ENCODE results near the gene SH3TC1.

The SH3TC1 gene

GRCh38 chr4:8164194-8164565 is 34.9 kb upstream of the SH3TC1 start:
- DNase-seq (ENCODE audit: low spot score), result no peak

DNA sequence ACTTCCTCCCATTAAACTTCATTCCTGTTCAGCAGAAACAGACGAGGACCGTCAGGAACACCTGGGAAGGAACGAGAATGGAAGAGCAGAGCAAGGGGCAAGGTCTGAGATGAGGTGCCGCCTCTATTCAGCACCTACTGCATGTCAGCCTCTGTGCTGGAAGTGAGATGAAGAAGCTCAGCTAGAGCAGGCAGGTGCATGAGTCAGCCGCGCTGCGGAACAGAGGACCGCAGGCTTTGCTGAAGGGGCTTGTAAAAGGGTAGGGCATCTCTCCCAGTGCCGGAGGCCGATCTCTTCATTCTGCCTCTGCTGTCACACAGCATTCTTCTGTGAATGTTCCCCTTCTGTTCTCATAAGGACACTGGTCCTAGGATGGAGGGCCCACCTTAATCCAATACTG is 34.4 kb upstream of the SH3TC1 start:
- DNase-seq (ENCODE audit: low spot score), result no peak

- no peak for DNase-seq (ENCODE audit: low spot score)
These were observed 33.7 kb upstream of the SH3TC1 start for GRCh38 chr4:8165374-8165896.

GRCh38 chr4:8167291-8167690 is 31.8 kb upstream of the SH3TC1 start:
- no peak for DNase-seq (ENCODE audit: low spot score)

DNA sequence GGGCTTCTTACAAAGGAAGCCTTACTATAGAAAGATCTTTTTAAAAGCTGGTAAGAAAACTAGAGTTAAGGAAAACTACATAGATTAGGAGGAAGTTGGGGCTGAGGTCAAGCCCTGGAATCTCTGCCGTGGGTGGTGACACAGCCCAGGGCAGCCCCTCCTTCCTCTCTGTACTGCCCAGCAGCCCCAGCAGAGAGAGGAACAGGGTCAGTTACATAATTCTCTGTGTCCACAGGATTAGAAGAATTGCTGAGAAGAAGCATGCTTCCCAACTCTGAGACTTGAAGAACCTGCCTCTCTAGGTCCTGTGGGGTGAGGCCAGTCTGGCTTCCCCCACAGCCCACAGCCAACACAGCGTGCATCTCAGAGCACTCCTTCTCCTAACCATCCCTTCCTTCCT is 31.3 kb upstream of the SH3TC1 start:
- DNase-seq (ENCODE audit: low spot score), result no peak

GRCh38 chr4:8168232-8168631 is 30.9 kb upstream of the SH3TC1 start:
- no peak for DNase-seq (ENCODE audit: low spot score)

DNA sequence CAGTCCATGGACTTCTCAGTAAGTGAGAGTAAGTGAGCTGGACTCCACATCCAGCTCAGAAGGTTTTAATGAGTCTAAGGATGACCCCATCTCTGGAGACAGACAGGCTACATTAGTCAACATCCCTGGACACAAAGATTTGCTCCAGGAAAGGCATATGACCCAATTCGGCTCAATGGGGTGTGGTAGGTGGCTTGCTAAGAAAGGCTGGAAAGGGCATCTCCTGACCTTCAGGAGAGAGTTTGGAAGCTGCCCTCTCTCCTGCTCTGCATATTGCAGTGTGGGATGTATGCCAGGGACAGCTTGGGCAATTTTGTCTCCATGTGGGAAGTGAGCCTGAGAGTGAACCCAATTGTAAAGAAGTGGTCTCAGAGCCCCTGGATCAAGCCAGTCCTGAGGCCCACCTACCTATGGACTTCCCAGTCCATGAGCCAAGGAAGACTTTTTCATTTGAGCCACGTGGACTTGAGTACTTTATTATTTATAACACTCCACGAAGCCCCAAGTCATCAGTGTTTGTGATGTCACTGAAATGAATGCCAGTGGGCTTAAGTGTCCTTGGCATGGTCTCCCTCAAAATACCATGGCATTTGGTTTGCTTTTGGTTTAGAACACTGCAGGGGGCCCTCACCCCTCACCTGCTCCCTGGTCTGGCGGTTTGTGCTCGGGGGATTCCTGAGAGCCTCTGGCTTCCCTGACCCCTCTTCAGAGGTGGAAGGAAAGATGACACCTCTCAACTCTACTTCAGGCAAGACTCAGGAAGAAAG is 30.1 kb upstream of the SH3TC1 start:
- no peak for DNase-seq (ENCODE audit: low spot score)

DNA sequence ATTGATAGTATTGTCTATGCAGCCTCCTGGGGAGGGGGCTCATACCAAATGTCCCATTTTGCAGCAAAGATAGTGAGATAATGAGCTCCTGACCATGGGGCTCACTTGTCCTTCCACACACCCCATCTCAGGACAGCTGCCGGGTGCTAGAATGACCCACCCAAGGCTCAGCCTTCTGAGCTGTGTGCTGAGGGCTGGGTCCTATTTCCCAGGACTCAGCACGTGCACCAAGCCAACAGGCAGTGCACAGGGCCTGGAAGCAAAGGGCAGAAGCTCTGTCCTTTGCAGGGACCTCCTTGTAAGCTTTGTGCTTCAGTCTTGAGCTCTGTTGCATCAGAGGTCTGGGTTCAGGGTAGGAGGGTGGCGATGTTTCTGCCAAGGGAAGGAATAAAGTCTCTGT is 29.3 kb upstream of the SH3TC1 start:
- DNase-seq (ENCODE audit: low spot score), result no peak

GRCh38 chr4:8170341-8170740 is 28.7 kb upstream of the SH3TC1 start:
- no peak for DNase-seq (ENCODE audit: low spot score)

- no peak for DNase-seq (ENCODE audit: low spot score)
These were observed 27.8 kb upstream of the SH3TC1 start for GRCh38 chr4:8171266-8171665.

DNA sequence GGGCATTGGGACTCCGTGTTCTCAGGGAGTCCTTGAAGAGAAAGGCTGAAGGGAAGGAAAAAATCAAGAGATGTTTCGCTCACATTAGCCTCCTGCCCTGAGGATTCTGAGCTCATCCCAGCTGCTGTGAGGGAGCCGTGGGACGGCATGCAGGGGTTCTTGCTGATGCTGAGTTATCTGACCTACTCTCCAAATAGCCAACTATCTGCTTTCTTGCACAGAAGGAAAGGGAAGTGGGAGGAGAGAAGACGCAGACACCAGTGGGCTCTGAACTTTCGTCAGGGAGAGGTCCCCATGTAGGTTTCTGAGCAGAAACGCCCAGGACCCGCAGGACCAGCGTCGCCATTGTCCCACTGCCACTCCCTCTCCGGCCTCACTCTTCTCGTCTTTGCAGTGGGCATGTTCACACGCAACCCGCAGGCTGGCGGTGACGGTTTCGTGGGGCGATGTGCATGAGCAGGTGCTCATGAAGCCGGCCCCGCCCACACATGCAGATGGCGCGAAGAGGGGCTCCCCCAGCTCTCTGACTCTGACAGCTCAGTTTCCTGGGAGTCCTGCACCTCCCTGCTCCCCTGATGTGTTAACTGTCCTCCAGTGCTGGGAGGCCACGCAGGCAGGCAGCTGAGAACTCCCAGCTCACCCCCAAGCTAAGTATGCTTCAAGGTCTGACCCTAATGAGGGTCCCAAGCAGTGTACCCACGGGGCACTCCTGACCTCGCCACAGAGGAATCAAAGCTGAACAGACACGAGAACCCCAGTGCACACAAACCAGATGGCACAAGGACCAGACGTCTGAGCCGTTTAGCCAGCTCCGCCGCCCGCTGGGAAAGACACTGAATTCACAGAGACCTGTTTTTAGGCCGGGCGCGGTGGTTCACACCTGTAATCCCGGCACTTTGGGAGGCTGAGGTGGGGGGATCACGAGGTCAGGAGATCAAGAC is 26.8 kb upstream of the SH3TC1 start:
- no peak for DNase-seq (ENCODE audit: low spot score)

GRCh38 chr4:8173492-8174242 is 25.4 kb upstream of the SH3TC1 start:
- DNase-seq (ENCODE audit: low spot score), result no peak

DNA sequence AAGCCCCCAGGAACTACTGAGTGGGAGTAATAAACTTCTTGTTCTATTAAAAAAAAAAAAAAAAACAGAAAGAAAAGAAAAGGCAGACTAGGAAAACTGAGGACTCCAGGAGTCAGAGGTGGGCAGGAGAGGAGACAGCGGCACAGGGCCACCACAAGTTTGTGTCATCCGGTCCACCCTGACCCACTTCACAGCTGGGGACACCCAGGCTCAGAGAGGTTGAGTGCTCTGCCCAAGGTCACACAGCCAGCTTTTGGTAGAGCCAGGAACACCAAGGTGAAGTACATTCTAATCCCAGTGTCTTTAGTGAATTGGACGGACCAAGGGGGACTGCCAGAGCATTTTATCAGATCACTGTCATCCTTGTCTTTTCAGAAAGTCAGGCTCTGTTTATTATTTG is 24.1 kb upstream of the SH3TC1 start:
- DNase-seq (ENCODE audit: low spot score), result no peak

- no peak for DNase-seq (ENCODE audit: low spot score)
These were observed 23.4 kb upstream of the SH3TC1 start for GRCh38 chr4:8175686-8176085.

DNA sequence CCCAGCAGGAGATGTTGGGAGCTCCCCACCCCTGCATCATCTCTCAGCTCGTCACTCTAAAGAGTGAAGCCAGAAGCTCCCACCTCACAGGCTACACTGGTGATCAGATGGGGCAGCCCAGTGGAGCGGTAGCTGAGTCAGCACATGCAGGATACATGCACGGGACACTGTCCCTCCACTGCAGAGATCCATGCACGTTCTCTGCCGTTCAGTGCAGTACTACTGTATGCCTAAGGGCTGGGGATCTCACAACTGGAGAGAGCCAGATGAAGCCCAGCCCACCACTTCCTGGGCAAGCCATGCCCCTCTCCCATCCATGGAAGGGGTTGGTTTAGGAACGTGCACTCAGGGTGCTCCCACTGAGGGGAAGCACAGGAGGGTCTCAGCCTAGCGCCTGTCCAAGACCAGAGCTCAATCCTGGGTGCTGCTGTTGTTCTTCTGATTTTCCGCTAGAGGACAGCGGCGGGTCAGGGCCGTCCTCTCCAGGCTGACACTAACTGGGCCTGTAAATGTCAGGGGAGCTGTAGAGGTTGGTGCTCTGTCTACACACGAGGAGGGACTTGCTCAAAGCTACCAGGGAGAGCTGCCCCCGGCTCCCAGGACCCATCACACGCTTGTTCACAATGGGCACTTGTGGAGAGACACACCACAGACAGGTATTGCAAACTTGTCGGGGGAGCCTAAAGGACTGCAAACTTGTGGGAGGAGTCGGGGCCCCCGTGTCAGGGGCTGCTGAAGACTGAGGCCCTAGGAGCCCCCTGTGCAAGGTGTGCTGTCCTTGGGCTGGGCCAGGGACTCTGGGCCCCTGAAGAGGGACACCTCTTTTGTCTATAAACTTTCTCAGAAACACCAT is 22.3 kb upstream of the SH3TC1 start:
- DNase-seq (ENCODE audit: low spot score), result peak; percentile 67

DNA sequence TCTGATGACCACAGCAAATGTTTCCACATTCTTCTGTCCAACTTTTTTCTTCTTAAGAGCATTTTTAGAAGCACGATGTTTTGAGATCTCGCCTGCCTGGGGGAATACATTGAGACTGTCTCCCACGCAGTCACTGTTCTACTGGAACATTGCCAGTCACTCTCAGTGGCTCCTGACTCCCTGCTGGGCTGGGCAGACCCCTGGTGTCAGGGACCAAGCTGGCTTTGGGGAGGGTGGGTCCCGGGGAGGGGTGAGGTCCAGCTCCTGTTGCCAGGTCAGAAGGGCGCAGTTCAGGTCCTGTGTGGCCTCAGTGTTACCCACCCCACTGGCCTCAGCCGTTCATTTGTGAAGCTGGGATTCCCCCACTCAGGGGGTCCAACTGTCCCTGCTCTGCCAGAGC is 21.5 kb upstream of the SH3TC1 start:
- DNase-seq (ENCODE audit: low spot score), result no peak

- no peak for DNase-seq (ENCODE audit: low spot score)
These were observed 21.1 kb upstream of the SH3TC1 start for GRCh38 chr4:8177956-8178355.

GRCh38 chr4:8179074-8179473 is 20.0 kb upstream of the SH3TC1 start:
- DNase-seq (ENCODE audit: low spot score), result no peak

DNA sequence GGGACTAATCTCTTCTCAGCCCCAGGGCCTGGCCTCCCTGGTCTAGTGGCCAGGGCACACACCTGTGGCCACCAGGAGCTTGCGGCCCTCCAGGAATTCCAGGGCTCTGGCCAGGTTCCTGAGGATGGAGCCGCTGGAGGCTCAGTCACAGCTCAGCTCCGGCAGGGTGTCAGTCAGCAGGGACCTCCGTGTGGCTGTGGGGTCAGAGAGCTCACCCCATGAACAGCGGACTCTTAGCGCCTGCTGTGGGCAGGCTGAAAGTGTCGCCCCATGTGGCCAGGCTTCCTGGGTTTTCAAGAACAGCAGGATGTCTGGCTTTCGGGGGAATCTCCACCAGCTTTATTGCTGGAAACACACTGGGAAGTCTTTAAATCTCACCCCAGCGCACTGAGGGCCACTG is 19.3 kb upstream of the SH3TC1 start:
- DNase-seq (ENCODE audit: low spot score), result no peak

DNA sequence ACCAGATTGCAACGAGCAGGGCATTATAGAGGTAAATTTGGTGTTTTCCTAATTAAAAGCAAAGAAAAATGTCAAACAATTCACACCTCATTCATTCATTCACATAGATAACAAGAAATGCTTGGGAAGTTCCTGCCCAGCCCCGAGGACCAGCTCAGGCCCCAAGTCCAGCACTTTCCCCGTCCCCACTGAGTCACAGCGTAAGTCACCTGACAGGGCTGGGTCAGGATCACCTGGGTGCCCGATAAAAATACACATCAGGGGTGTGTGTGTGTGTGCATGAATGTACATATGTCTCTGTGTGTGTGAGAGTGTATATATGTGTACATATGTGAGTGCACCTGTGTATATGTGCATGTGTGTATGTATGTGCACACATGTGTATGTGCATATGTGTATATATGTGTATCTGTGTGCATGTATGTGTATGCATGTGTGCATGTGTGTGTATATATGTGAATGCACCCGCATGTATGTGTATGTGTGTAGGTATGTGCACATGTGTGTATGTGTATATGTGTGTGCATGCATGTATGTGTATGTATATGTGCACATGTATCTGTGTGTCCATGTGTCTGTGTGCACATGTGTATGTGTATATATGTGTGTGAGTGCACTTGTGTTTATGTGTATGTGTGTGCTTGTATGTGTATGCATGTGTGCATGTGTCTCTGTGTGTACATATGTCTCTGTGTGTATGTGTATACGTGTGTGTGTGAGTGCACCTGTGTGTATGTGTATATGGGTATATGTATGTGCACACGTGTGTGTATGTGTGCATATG is 18.6 kb upstream of the SH3TC1 start:
- DNase-seq (ENCODE audit: low spot score), result no peak

- DNase-seq (ENCODE audit: low spot score), result no peak
These were observed 18.0 kb upstream of the SH3TC1 start for GRCh38 chr4:8181119-8181518.
